ENCODE results near the gene MCFD2.

The MCFD2 gene

GRCh38 chr2:46925474-46926351, 10.1 kb upstream of the MCFD2 start:
- DNase-seq (ENCODE audit: low read depth in 2 of 2): no peak
- no peak overlapping the region for H3K4me3 ChIP-seq (replicated peaks in 1 of 2; ENCODE audit: low read depth in 2 of 2, low read length in 2 of 2)
- TF ChIP-seq, protein P1, sequence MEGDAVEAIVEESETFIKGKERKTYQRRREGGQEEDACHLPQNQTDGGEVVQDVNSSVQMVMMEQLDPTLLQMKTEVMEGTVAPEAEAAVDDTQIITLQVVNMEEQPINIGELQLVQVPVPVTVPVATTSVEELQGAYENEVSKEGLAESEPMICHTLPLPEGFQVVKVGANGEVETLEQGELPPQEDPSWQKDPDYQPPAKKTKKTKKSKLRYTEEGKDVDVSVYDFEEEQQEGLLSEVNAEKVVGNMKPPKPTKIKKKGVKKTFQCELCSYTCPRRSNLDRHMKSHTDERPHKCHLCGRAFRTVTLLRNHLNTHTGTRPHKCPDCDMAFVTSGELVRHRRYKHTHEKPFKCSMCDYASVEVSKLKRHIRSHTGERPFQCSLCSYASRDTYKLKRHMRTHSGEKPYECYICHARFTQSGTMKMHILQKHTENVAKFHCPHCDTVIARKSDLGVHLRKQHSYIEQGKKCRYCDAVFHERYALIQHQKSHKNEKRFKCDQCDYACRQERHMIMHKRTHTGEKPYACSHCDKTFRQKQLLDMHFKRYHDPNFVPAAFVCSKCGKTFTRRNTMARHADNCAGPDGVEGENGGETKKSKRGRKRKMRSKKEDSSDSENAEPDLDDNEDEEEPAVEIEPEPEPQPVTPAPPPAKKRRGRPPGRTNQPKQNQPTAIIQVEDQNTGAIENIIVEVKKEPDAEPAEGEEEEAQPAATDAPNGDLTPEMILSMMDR (IDR thresholded peaks at IDR 0.05; ENCODE audit: low read depth, low read length): no peak

DNA sequence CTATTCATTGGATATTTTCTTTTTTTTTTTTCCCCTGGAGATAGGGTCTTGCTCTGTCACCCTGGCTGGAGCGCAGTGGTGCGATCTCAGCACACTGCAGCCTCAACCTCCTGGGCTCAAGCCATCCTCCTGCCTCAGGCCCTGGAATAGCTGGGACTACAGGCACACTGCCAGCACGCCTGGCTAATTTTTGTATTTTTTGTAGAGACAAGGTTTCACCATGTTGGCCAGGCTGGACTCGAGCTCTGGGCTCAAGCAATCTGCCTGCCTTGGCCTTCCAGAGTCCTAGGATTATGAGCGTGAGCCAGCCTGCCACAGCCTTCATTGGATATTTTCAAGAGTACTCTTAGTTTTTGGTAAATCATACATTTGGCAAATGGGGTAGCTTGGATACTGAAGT, 9.0 kb upstream of the MCFD2 start:
- DNase-seq (ENCODE audit: low read depth in 2 of 2): no peak
- TF ChIP-seq, protein P1 (IDR thresholded peaks at IDR 0.05; ENCODE audit: low read depth, low read length): no peak
- H3K4me3 ChIP-seq (replicated peaks in 1 of 2; ENCODE audit: low read depth in 2 of 2, low read length in 2 of 2): no peak overlapping the region

- H3K4me3 ChIP-seq (replicated peaks in 1 of 2; ENCODE audit: low read depth in 2 of 2, low read length in 2 of 2): no peak overlapping the region
- TF ChIP-seq, protein P1 (IDR thresholded peaks at IDR 0.05; ENCODE audit: low read depth, low read length): no peak
- no peak for DNase-seq (ENCODE audit: low read depth in 2 of 2)
Observed at GRCh38 chr2:46924038-46924437, 8.4 kb upstream of the MCFD2 start.

GRCh38 chr2:46923041-46923528, 7.5 kb upstream of the MCFD2 start:
- H3K4me3 ChIP-seq (replicated peaks in 1 of 2; ENCODE audit: low read depth in 2 of 2, low read length in 2 of 2): no peak overlapping the region
- DNase-seq (ENCODE audit: low read depth in 2 of 2): peak in 1 of 2 donors; percentile 76
- TF ChIP-seq, protein P1 (IDR thresholded peaks at IDR 0.05; ENCODE audit: low read depth, low read length): no peak

GRCh38 chr2:46922606-46923005, 7.0 kb upstream of the MCFD2 start:
- H3K4me3 ChIP-seq (replicated peaks in 1 of 2; ENCODE audit: low read depth in 2 of 2, low read length in 2 of 2): no peak overlapping the region
- no peak for DNase-seq (ENCODE audit: low read depth in 2 of 2)
- TF ChIP-seq, protein P1 (IDR thresholded peaks at IDR 0.05; ENCODE audit: low read depth, low read length): no peak

- TF ChIP-seq, protein P1 (IDR thresholded peaks at IDR 0.05; ENCODE audit: low read depth, low read length): no peak
- DNase-seq (ENCODE audit: low read depth in 2 of 2): peak in 1 of 2 donors; percentile 60
- H3K4me3 ChIP-seq (replicated peaks in 1 of 2; ENCODE audit: low read depth in 2 of 2, low read length in 2 of 2): no peak overlapping the region
Observed at GRCh38 chr2:46921676-46922448, 6.3 kb upstream of the MCFD2 start.
